HepG2 (cell line): Measurements from ENCODE around the gene RCOR3. TPM values are rescaled to one million over a fixed set of nuclear protein-coding genes. Genes with fewer than 3 reads are reported as not detected.
A peak's percentile ranks its signal among the peaks of the same experiment; 100 is the strongest.

Experiments
- CHD4 ChIP-seq: fragments of 200-600 bp; sonication (generic); IDR thresholded peaks from 2 replicates; pipeline ENCODE4 v1.7.0; 2017; ENCODE audit warnings: mild to moderate bottlenecking, low read length, borderline replicate concordance
- CSRNP2 ChIP-seq: sonication (generic); formaldehyde crosslinking; conservative IDR thresholded peaks from 2 replicates; pipeline ENCODE4 v1.8.0; 2022; ENCODE audit warnings: low read depth, missing genetic modification reagents
- DRAP1 ChIP-seq: IDR thresholded peaks from 2 replicates; pipeline ENCODE4 v1.6.1; 2016; ENCODE audit warnings: missing genetic modification reagents, missing compliant biosample characterization
- ELK4 ChIP-seq: sonication (generic); formaldehyde crosslinking; IDR thresholded peaks from 2 replicates; pipeline ENCODE4 v1.9.0; 2021; ENCODE audit warnings: missing genetic modification reagents, borderline replicate concordance
- FOXJ3 ChIP-seq: sonication (generic); formaldehyde crosslinking; IDR thresholded peaks from 2 replicates; pipeline ENCODE4 v1.4.0; 2020; ENCODE audit warnings: missing genetic modification reagents, mild to moderate bottlenecking, borderline replicate concordance
- RFX1 ChIP-seq: fragments of 450-650 bp; IDR thresholded peaks from 2 replicates; pipeline ENCODE4 v1.6.1; 2017
- TMF1 ChIP-seq: sonication (generic); formaldehyde crosslinking; IDR thresholded peaks from 2 replicates; pipeline ENCODE4 v1.8.1; 2022; ENCODE audit warnings: low read depth, missing genetic modification reagents
- ZFP1 ChIP-seq: IDR thresholded peaks from 2 replicates; pipeline ENCODE4 v1.6.1; 2016
- ZFX ChIP-seq: sonication (generic); formaldehyde crosslinking; IDR thresholded peaks from 2 replicates; pipeline ENCODE4 v1.4.0; 2020; ENCODE audit warnings: mild to moderate bottlenecking, low read depth, missing genetic modification reagents, moderate library complexity
- ZNF142 ChIP-seq: sonication (generic); formaldehyde crosslinking; IDR thresholded peaks from 2 replicates; pipeline ENCODE4 v1.4.0; 2020; ENCODE audit warnings: missing genetic modification reagents
- ZNF275 ChIP-seq: sonication (generic); formaldehyde crosslinking; IDR thresholded peaks from 2 replicates; pipeline ENCODE4 v1.8.0; 2022; ENCODE audit warnings: missing genetic modification reagents, mild to moderate bottlenecking, inconsistent platforms, borderline replicate concordance
- ZNF496 ChIP-seq: sonication (generic); formaldehyde crosslinking; IDR thresholded peaks from 2 replicates; pipeline ENCODE4 v1.8.1; 2023; ENCODE audit warnings: mild to moderate bottlenecking, moderate library complexity, missing genetic modification reagents; ENCODE audit not compliant: insufficient replicate concordance
- polyA plus RNA-seq, 8 experiments: library from polyadenylated mRNA; depleted of rRNA in 3 of 8; stranded (reverse) in 7 of 8; unstranded in 1 of 8; fragments of >200 nt; fragmentation: Illumina TruSeq in 4 of 8; extraction: Trizol in 4 of 8; gene quantifications; 2 replicates each; pipeline versions ENCODE4 v1.2.1 to v1.2.3, GENCODE V29; 2011 to 2016; ENCODE audit warnings: low read depth in 4 of 8, missing spikeins in 1 of 8, mixed read lengths in 1 of 8; ENCODE audit not compliant: insufficient read depth in 1 of 8
- total RNA-seq, 5 experiments: library from RNA; depleted of rRNA; stranded (reverse); fragments of >200 nt; fragmentation: Illumina TruSeq; extraction: Trizol; gene quantifications; 2 replicates each; pipeline ENCODE4 v1.2.3, GENCODE V29; 2016; ENCODE audit warnings: low read depth in 1 of 5
- TF ChIP-seq, protein P1 (sequence below): sonication (generic); formaldehyde crosslinking; IDR thresholded peaks from 2 replicates; pipeline ENCODE4 v1.5.1; 2020; ENCODE audit warnings: mild to moderate bottlenecking, missing genetic modification reagents, borderline replicate concordance

RCOR3 gene
- total and polyA plus RNA-seq, 2 of the 13 experiments (the other 11 are each of a cell fraction or from before 2014, with no cell fraction given), result 16.8 to 31.6 TPM

- TF ChIP-seq ZNF142, result peak; percentile 91
- TF ChIP-seq ZFP1 (CRISPR knock-in tag), result no peak
- TF ChIP-seq DRAP1 (CRISPR knock-in tag), result no peak
- TF ChIP-seq TMF1 (CRISPR knock-in tag), result 0 out of 2 replicates have a peak, but pooled peaks have one; percentile 51
- TF ChIP-seq CHD4, result no peak
- TF ChIP-seq ELK4, result no peak
- TF ChIP-seq ZFX (CRISPR knock-in tag), result 0 out of 2 replicates have a peak, but pooled peaks have one; percentile 12
- TF ChIP-seq, protein P1, sequence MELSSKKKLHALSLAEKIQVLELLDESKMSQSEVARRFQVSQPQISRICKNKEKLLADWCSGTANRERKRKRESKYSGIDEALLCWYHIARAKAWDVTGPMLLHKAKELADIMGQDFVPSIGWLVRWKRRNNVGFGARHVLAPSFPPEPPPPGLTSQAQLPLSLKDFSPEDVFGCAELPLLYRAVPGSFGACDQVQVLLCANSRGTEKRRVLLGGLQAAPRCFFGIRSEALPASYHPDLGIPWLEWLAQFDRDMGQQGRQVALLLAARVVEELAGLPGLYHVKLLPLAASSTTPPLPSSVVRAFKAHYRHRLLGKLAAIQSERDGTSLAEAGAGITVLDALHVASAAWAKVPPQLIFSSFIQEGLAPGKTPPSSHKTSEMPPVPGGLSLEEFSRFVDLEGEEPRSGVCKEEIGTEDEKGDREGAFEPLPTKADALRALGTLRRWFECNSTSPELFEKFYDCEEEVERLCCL (CRISPR knock-in tag), result no peak
- TF ChIP-seq ZNF275 (CRISPR knock-in tag), result no peak
- no peak for TF ChIP-seq FOXJ3 (CRISPR knock-in tag)
- no peak for TF ChIP-seq CSRNP2 (CRISPR knock-in tag)
- no peak for TF ChIP-seq ZNF496 (CRISPR knock-in tag)
- no peak for TF ChIP-seq RFX1
Measured at GRCh38 chr1:211326528-211327345, 67.6 kb downstream of the RCOR3 start, which contains the start of gene TRAF5 (continued).
